ENCODE data around the gene FNDC11. TPM values are rescaled to one million over a fixed set of nuclear protein-coding genes. Genes with fewer than 3 reads are reported as not detected.

The FNDC11 gene
- total RNA-seq, 6 experiments from 2014 or later: not detected

DNA sequence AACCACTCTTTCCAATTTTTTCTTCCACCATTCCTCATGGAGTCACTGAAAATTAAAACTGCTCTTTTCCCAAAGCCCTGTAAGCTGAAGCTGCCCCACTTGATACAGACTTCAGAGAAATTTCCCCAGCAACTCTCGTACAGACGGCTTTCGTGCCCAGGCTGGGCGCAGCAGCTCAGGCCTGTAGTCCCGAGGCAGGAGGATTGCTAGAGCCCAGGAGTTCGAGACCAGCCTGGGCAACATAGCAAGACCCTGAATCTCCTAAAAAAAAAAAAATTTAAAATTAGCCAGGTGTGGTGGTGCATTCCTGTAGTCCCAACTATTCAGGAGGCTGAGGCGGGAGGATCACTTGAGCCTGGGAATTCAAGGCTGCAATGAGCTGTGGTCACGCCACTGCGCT is 26.8 kb upstream of the FNDC11 start:
- TF ChIP-seq, protein P1, sequence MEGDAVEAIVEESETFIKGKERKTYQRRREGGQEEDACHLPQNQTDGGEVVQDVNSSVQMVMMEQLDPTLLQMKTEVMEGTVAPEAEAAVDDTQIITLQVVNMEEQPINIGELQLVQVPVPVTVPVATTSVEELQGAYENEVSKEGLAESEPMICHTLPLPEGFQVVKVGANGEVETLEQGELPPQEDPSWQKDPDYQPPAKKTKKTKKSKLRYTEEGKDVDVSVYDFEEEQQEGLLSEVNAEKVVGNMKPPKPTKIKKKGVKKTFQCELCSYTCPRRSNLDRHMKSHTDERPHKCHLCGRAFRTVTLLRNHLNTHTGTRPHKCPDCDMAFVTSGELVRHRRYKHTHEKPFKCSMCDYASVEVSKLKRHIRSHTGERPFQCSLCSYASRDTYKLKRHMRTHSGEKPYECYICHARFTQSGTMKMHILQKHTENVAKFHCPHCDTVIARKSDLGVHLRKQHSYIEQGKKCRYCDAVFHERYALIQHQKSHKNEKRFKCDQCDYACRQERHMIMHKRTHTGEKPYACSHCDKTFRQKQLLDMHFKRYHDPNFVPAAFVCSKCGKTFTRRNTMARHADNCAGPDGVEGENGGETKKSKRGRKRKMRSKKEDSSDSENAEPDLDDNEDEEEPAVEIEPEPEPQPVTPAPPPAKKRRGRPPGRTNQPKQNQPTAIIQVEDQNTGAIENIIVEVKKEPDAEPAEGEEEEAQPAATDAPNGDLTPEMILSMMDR (IDR thresholded peaks at IDR 0.05): no peak
- no peaks in the 10 kb centered on the region for H3K4me1 Mint-ChIP-seq (ENCODE audit: low read depth)
- no peak for DNase-seq
- peaks cover 10% of the 10 kb centered on the region for H3K27me3 Mint-ChIP-seq (ENCODE audit: insufficient read depth)
- peak overlapping the region; percentile 3; the same call in 1 of the 2 replicates for H3K4me3 Mint-ChIP-seq
- no peak overlapping the region; the same call in 1 of the 2 replicates for H3K27ac Mint-ChIP-seq
- H3K9me3 Mint-ChIP-seq: no peaks in the 10 kb centered on the region; the same call in 1 of the 2 replicates
- H3K36me3 Mint-ChIP-seq (ENCODE audit: low read depth): peaks cover 5% of the 10 kb centered on the region; the same call in 1 of the 2 replicates

DNA sequence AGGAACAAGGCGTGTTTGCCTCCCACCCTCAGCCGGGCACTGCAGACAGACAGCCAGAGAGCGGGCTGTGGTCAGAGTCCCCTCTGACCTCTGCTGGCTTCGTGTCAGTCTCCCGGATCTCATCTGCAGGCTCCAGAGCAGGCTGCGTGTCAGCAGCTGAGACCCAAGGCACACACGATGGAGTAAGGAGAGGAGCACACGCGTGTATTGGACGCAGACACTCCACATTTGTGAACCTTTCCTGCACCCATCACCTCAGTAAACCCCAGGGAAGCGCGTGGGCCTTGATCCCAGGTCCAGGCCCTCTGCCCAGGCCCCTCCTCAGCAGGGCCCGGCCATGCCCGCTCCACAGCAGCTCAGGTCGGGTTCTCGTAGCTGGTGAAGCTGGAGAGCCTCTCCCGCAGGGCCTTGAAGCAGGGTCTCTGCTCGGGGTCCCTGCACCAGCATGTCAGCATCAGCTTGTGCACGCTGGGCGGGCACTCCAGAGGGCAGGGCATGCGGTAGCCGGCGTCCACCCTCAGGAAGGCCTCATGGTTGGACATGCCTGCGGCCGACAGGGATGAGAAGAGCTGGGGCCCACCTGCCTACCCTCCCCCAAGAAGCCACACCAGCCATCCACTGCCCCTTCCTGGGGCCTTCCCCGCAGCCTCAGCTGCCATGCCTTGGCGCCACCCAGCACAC is 24.6 kb upstream of the FNDC11 start:
- Mint-ChIP-seq H3K27me3 (ENCODE audit: insufficient read depth) (peaks cover 10% of the 10 kb centered on the region), H3K9me3 (no peaks in the 10 kb centered on the region; the same call in 1 of the 2 replicates), H3K27ac (no peak overlapping the region), H3K4me3 (no peak overlapping the region), H3K36me3 (ENCODE audit: low read depth) (no peaks in the 10 kb centered on the region; the same call in 1 of the 2 replicates), H3K4me1 (ENCODE audit: low read depth) (no peaks in the 10 kb centered on the region)
- DNase-seq: no peak
- TF ChIP-seq, protein P1 (IDR thresholded peaks at IDR 0.05): no peak

DNA sequence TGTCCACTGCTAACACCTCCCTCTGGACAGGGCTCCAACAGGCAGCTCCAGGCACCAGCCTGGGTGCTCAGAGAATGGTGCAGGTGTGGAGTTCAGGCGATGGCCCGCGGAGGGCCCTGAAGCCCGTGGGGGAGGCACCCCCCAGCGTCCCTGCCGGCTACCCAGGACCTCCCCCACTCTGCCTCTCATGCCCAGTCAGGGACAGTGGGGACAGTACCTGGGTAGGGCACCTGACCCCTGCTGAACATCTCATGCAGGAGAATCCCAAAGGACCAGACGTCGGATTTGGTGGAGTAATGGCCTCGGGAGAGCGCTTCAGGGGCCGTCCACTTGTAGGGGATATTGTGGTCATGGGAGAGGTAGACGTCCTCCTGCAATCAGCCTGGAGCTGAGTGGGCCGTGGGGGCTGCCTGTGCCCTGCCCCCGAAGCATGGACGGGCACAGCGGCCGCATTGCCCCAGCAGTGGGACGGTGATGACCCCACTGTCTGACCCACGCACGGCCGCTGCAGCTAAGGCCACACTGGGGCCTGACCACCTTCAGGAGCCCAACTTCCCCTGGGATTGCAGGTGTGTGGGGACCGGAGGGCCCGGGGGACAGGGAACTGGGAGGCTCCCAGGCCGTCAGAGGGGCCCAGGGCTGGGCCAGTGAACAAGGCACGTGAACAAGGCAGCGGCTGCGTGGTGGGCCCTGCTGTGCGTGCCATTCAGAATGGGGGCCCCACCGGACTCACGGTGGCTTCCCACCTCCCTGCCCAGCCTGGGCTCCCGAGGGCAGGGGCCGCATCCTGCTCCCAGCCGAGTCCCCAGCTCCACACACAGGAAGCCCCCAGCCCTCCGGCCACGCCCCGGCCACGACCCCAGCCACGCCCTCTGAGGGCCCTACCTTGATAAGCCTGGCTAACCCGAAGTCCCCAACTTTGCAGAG is 23.8 kb upstream of the FNDC11 start:
- TF ChIP-seq, protein P1 (IDR thresholded peaks at IDR 0.05): no peak
- Mint-ChIP-seq H3K4me3 (no peak overlapping the region), H3K36me3 (ENCODE audit: low read depth) (no peaks in the 10 kb centered on the region), H3K4me1 (ENCODE audit: low read depth) (no peaks in the 10 kb centered on the region), H3K27ac (no peak overlapping the region), H3K27me3 (ENCODE audit: insufficient read depth) (peaks cover 10% of the 10 kb centered on the region), H3K9me3 (no peaks in the 10 kb centered on the region; the same call in 1 of the 2 replicates)
- no peak for DNase-seq

DNA sequence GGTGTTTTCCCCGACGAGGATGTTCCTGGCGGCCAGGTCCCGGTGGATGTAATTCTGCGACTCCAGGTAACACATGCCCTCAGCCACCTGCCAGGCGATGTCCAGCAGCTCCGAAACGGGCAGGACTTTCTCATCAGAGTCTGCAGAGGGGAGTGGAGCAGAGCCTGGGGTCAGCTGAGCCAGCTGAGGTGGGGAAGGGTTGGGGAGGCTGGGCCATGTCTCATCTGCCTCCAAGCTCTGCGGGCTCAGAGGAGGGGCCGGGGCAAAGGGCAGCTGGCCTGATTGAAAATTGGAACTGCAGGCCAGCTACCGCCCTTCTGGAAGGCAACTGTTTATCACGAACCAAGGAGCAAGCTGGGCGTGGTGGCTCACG is 23.2 kb upstream of the FNDC11 start:
- H3K27ac Mint-ChIP-seq: no peak overlapping the region
- peaks cover 7% of the 10 kb centered on the region; the same call in 1 of the 2 replicates for H3K27me3 Mint-ChIP-seq (ENCODE audit: insufficient read depth)
- TF ChIP-seq, protein P1 (IDR thresholded peaks at IDR 0.05): no peak
- no peaks in the 10 kb centered on the region for H3K36me3 Mint-ChIP-seq (ENCODE audit: low read depth)
- no peaks in the 10 kb centered on the region; the same call in 1 of the 2 replicates for H3K9me3 Mint-ChIP-seq
- DNase-seq: no peak
- H3K4me1 Mint-ChIP-seq (ENCODE audit: low read depth): no peaks in the 10 kb centered on the region
- H3K4me3 Mint-ChIP-seq: no peak overlapping the region

DNA sequence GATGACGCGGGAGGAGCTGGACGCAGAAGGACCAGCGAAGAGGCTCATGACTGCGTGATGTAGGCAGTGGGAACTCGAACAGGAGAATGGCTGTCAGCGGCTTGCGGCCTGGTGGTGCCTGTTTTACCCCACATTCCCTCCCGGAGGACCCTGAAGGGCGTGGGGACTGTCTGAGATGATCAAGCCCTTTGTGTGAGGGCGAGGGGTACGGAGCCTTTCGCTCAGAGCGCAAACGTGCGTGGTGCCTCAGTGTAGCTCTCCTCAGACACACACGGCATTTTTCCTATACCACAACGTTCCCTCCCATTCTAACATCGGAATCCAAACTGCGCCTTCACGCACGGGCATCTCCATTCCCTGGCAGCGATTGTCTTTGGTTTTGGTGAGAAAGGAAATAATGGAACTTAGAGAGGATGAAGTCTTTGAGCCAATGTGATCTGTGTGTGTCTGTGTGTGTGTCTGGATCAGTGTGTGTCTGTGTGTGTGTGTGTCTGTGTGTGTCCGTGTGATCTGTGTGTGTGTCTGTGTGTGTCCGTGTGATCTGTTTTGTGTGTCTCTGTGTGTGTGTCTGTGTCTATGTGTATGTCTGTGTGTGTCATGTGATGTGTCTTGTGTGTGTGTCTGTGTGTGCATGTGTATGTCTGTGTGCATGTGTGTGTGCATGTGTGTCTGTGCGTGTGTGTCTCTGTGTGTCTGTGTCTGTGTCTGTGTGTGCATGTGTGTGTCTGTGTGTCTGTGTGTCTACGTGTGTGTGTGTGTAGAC is 22.1 kb upstream of the FNDC11 start:
- DNase-seq: no peak
- H3K4me1 Mint-ChIP-seq (ENCODE audit: low read depth): no peaks in the 10 kb centered on the region
- H3K27ac Mint-ChIP-seq: no peak overlapping the region
- no peaks in the 10 kb centered on the region for H3K9me3 Mint-ChIP-seq
- TF ChIP-seq, protein P1 (IDR thresholded peaks at IDR 0.05): no peak
- H3K4me3 Mint-ChIP-seq: no peak overlapping the region
- H3K27me3 Mint-ChIP-seq (ENCODE audit: insufficient read depth): peaks cover 4% of the 10 kb centered on the region; the same call in 1 of the 2 replicates
- no peaks in the 10 kb centered on the region for H3K36me3 Mint-ChIP-seq (ENCODE audit: low read depth)

Data from HFFc6 (cell line).